ENCODE measurements around the gene SLC8A3. TPM values are rescaled to one million over a fixed set of nuclear protein-coding genes. Genes with fewer than 3 reads are reported as not detected.

Gene SLC8A3
- total RNA-seq, 4 donors from 2014 or later, result 0.19 to 1.1 (median 0.66) TPM

GRCh38 chr14:70137788-70138187 lies 51.0 kb downstream of the SLC8A3 start:
- TF ChIP-seq CTCF (IDR thresholded peaks at IDR 0.05; ENCODE audit: low read depth), result no peak

- TF ChIP-seq CTCF (IDR thresholded peaks at IDR 0.05; ENCODE audit: low read depth), result no peak
These were observed 55.3 kb downstream of the SLC8A3 start for GRCh38 chr14:70133461-70133860.

DNA sequence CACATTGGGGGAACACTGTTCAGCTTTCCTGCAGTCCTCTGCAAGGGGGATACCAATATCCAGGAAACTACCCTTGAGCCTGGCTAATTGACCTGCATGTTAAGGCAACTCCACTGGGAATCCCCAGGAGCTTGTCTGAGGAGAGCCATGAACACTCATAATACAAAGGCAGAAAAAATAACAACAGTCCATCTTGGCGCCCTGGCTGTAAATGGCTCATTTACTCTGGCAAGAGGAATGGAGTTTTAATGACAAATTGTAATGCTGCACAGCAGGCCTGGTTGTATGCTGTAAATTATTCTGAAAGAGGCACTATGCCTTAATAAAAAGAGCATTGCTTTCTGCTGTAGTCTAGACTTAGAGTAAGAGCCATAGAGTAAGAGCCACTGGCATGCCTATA lies 58.3 kb downstream of the SLC8A3 start:
- no peak for TF ChIP-seq CTCF (IDR thresholded peaks at IDR 0.05; ENCODE audit: low read depth)

DNA sequence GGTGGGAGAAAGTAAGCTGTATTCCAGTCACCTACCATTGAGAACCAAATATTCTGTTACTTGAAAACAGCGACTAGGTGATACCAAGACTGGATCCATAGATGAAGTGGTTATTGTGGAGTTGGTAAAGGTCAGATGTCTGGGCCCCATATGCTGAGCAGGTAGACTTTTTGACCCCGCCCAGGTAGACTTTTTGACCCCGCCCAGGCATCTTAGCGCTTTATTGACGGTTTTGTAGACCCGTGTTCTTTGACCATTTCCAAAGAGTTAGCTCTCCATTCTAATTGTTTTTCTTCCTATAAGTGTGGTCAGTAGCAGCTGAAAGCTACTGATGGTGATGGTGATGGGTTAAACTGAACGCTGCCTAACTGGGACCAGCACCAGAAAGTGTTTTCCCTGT lies 61.6 kb downstream of the SLC8A3 start:
- no peak for TF ChIP-seq CTCF (IDR thresholded peaks at IDR 0.05; ENCODE audit: low read depth)

DNA sequence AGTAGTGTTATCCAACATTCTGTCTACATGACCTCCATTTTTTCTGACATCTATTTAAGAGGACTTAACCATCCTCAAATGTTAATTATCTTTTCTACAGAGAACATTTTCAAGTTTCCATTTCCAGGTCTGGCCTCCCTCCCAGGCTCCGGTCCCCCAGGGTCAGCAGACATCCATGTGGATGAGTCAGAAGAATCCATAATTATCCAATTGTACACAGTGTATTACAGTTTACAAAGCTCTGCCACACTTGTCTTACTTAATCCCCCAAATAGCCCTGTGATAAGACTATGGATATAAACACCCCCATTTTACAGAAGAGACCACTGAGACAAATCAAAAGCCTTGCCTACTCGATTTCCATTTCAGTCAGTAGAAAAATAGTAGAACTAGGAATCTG lies 65.0 kb downstream of the SLC8A3 start:
- no peak for TF ChIP-seq CTCF (IDR thresholded peaks at IDR 0.05; ENCODE audit: low read depth)

DNA sequence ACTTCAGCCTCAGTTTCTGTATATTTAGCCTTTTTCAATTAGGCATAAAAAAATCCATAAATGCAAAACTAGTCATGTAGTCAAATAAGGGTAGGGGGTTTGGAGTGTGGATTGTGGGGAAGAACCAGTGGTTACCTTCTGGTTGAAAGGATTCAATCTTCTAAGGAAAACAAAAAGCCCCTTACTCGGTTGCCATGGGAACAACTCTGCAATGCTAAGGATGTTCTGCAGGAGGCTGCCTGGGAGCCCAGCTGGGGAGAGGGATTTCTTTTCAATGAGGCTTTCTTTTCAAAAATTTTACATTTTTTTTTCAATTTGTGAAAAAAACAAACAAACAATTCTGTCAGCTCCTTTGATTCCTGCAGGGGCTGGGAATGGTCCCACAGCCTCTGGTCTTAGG lies 67.2 kb downstream of the SLC8A3 start:
- TF ChIP-seq CTCF (IDR thresholded peaks at IDR 0.05; ENCODE audit: low read depth), result no peak

- no peak for TF ChIP-seq CTCF (IDR thresholded peaks at IDR 0.05; ENCODE audit: low read depth)
These were observed 70.7 kb downstream of the SLC8A3 start for GRCh38 chr14:70118064-70118463.

Measured in subcutaneous adipose tissue (tissue), 4 donors.